Esophagus muscularis mucosa (tissue), 4 donors: ENCODE measurements around the gene OR13A1.
"Not testable (repeated sequence)": the region's sequence is repeated elsewhere in the genome, so short reads cannot be mapped to it uniquely, and the experiment has no call there.

Source experiments
- CTCF ChIP-seq, 3 experiments: fragments of 200-600 bp in 2 of 3; fragments of 450-650 bp in 1 of 3; sonication (generic) in 2 of 3; IDR thresholded peaks; one replicate each; pipeline ENCODE4 v1.5.1; 2017 to 2019; ENCODE audit warnings: antibody characterized with exemption in 3 of 3, mild to moderate bottlenecking in 2 of 3, moderate library complexity in 1 of 3
- EP300 ChIP-seq: sonication (generic); formaldehyde crosslinking; IDR thresholded peaks from one replicate; pipeline ENCODE4 v1.6.1; 2017; ENCODE audit warnings: antibody characterized with exemption
- POLR2A ChIP-seq: fragments of 450-650 bp; IDR thresholded peaks from one replicate; pipeline ENCODE4 v1.6.1; 2017; ENCODE audit warnings: antibody characterized with exemption, moderate library complexity, mild to moderate bottlenecking, low read depth

- not testable (repeated sequence) for TF ChIP-seq POLR2A; CTCF (IDR thresholded peaks at IDR 0.05); EP300
These were observed 16.4 kb upstream of the OR13A1 start for GRCh38 chr10:45331824-45332223.
